GM12874 (cell line): ENCODE data around the gene POT1.

Experiments
- CTCF ChIP-seq: IDR thresholded peaks from 2 replicates; pipeline ENCODE4 v1.5.1; 2011; ENCODE audit warnings: low read depth, mild to moderate bottlenecking, control low read depth, low read length, moderate library complexity; ENCODE audit not compliant: insufficient read depth

The POT1 gene

DNA sequence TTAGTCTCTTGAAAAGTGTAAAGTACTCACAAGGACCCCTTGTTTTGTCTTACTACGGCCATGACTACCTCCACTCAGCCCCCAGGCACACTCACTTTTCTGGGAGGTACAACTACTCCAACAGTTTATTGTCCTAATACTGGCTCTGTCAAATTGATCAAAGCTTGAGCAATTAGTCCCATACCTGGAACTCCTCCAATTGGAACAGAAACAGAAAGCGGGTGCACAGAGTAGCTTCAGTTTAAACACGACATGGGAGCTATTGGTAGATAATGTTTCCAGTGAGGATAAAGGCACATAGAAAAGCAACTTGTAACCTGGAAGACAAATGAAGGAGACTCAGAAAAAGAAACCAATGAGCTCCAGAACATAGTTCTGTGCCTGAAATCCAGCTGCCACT, 156.3 kb downstream of the POT1 start:
- TF ChIP-seq CTCF: no peak
